ENCODE measurements around the gene FYB2. TPM values are rescaled to one million over a fixed set of nuclear protein-coding genes. Genes with fewer than 3 reads are reported as not detected.

Gene FYB2
- total and polyA plus RNA-seq, 2 donors, result 0.09 to 0.90 TPM

Other genes starting within 250 kb of the FYB2 start
- gene PLPP3, start 239.8 kb downstream of the FYB2 start, total RNA-seq, result 256 TPM
- gene PLPP3, start 239.8 kb downstream of the FYB2 start, polyA plus RNA-seq, result 263 TPM
- 19.5 TPM for gene PRKAA2, start 174.1 kb downstream of the FYB2 start, total RNA-seq
- gene PRKAA2, start 174.1 kb downstream of the FYB2 start, polyA plus RNA-seq, result 2.7 TPM
- not detected for gene C8A, start 35.4 kb upstream of the FYB2 start, total RNA-seq
- 0.16 TPM for gene C8A, start 35.4 kb upstream of the FYB2 start, polyA plus RNA-seq
- not detected for gene C8B, start 146.6 kb upstream of the FYB2 start, total RNA-seq
- 0.19 TPM for gene C8B, start 146.6 kb upstream of the FYB2 start, polyA plus RNA-seq